ENCODE results near the gene IGSF3. TPM values are rescaled to one million over a fixed set of nuclear protein-coding genes. Genes with fewer than 3 reads are reported as not detected.

Gene IGSF3
- total and polyA plus RNA-seq, 2 donors from 2014 or later, result 12.0 to 38.8 TPM

DNA sequence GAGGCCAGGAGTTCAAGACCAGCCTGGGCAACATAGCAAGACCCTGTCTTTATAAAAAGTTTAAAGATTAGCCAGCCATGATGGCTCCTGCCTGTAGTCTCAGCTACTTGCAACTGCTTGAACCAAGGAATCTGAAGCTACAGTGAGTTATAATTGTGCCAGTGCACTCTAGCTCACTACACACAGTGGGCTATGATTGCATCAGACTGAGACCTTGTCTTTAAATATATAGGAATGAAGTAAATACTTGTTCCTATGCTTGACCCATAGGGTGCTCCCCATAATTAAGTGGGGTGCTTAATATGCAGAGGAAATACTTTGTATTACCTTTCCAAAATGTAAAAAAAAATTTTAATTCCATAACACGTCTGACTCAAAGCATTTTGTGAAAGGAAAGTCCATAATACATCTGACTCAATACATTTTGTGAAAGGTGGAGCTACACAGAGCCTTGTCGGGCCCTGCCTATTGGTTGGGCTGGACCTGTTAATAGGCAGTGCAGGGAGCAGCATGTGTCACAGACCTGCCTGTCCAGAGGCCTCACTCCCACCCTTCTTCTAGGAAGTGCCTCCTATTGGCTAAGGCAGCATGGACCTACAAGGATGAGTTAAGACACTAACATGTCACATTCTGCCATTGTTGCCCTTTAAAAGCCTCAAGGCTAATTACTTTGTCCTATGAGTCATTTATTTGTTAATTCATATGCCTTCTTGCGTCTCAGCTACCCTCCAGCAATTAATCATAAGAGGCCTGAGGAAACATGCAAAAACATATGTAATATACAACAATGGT is 130.3 kb downstream of the IGSF3 start:
- intact Hi-C loops (cut with DNase I), result no loop called here
- TF ChIP-seq, protein P1, sequence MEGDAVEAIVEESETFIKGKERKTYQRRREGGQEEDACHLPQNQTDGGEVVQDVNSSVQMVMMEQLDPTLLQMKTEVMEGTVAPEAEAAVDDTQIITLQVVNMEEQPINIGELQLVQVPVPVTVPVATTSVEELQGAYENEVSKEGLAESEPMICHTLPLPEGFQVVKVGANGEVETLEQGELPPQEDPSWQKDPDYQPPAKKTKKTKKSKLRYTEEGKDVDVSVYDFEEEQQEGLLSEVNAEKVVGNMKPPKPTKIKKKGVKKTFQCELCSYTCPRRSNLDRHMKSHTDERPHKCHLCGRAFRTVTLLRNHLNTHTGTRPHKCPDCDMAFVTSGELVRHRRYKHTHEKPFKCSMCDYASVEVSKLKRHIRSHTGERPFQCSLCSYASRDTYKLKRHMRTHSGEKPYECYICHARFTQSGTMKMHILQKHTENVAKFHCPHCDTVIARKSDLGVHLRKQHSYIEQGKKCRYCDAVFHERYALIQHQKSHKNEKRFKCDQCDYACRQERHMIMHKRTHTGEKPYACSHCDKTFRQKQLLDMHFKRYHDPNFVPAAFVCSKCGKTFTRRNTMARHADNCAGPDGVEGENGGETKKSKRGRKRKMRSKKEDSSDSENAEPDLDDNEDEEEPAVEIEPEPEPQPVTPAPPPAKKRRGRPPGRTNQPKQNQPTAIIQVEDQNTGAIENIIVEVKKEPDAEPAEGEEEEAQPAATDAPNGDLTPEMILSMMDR (IDR thresholded peaks at IDR 0.05; ENCODE audit: borderline replicate concordance, extremely low read depth, insufficient read depth), result no peak
- Histone ChIP-seq H3K9ac (ENCODE audit: low read length in 3 of 3) (no peak overlapping the region), H3K4me3 (ENCODE audit: low read length in 3 of 3) (no peak overlapping the region), H3K27ac (ENCODE audit: low read depth in 2 of 2, low read length in 2 of 2) (no peak overlapping the region), H3K4me1 (ENCODE audit: control insufficient read depth in 2 of 3, insufficient read depth in 2 of 3, low read depth in 1 of 3, low read length in 3 of 3) (no peaks in the 10 kb centered on the region), H3K9me3 (ENCODE audit: control insufficient read depth in 2 of 3, insufficient read depth in 1 of 3, low read length in 3 of 3) (no peaks in the 10 kb centered on the region), H3K27me3 (ENCODE audit: control insufficient read depth, insufficient read depth, low read length) (no peaks in the 10 kb centered on the region), H3K36me3 (ENCODE audit: control insufficient read depth in 2 of 3, insufficient read depth in 3 of 3, low read length in 3 of 3) (peaks cover 0 to 4% (median 0%) of the 10 kb centered on the region in 3 donors)
- FAIRE-seq (no peak), DNase-seq (no peak)

DNA sequence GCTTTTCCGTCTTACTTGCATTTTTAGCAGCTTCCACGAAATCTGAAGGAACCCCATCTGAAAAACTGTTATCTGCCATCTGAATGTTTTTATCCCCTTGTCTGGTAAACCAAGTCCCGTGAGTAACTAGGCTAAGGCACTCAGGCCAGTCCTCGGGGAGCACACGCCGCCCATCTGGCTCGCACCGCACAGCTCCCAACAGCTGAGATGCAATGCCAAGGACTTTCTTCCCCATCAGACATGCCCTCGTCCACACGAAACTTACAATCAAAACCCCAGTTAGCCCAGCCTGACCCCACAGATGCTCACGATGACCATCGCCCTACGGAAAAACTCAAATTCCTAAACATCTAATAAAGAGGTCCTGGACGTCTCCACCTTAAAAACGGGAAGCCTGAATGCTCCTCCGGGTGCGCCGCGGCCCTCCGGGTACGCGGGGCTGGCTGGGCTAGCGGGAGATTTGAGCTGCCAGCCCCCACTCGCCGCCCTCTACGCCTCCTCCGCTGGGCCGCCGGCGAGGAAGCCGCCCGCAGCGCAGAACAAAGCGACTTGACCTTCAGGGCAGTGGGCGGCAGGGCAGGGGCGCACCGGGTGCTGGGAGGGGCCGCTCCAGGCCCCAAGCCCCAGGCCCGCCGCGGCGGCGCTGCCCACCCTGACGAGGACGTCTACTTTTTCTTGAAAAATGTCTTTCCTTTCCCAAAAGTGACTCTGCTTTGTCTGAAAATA is 133.4 kb downstream of the IGSF3 start:
- peak in 2 of 5 donors; percentile 13 to 20 for DNase-seq
- H3K27me3 ChIP-seq (ENCODE audit: control insufficient read depth, insufficient read depth, low read length), result no peaks in the 10 kb centered on the region
- H3K4me1 ChIP-seq (ENCODE audit: control insufficient read depth in 2 of 3, insufficient read depth in 2 of 3, low read depth in 1 of 3, low read length in 3 of 3), result no peaks in the 10 kb centered on the region
- H3K4me3 ChIP-seq (ENCODE audit: low read length in 3 of 3), result no peak overlapping the region
- H3K9me3 ChIP-seq (ENCODE audit: control insufficient read depth in 2 of 3, insufficient read depth in 1 of 3, low read length in 3 of 3), result no peaks in the 10 kb centered on the region
- no peak overlapping the region for H3K9ac ChIP-seq (ENCODE audit: low read length in 3 of 3)
- H3K36me3 ChIP-seq (ENCODE audit: control insufficient read depth in 2 of 3, insufficient read depth in 3 of 3, low read length in 3 of 3), result peaks cover 0 to 6% (median 0%) of the 10 kb centered on the region in 3 donors
- FAIRE-seq, result no peak
- no peak overlapping the region for H3K27ac ChIP-seq (ENCODE audit: low read depth in 2 of 2, low read length in 2 of 2)
- intact Hi-C loops (cut with DNase I), result no loop called here
- TF ChIP-seq, protein P1 (IDR thresholded peaks at IDR 0.05; ENCODE audit: borderline replicate concordance, extremely low read depth, insufficient read depth), result no peak

GRCh38 chr1:116533429-116533820 is 134.1 kb downstream of the IGSF3 start:
- Histone ChIP-seq H3K4me1 (ENCODE audit: control insufficient read depth in 2 of 3, insufficient read depth in 2 of 3, low read depth in 1 of 3, low read length in 3 of 3) (no peaks in the 10 kb centered on the region), H3K4me3 (ENCODE audit: low read length in 3 of 3) (no peak overlapping the region), H3K27me3 (ENCODE audit: control insufficient read depth, insufficient read depth, low read length) (no peaks in the 10 kb centered on the region), H3K9me3 (ENCODE audit: control insufficient read depth in 2 of 3, insufficient read depth in 1 of 3, low read length in 3 of 3) (no peaks in the 10 kb centered on the region), H3K9ac (ENCODE audit: low read length in 3 of 3) (no peak overlapping the region), H3K27ac (ENCODE audit: low read depth in 2 of 2, low read length in 2 of 2) (no peak overlapping the region), H3K36me3 (ENCODE audit: control insufficient read depth in 2 of 3, insufficient read depth in 3 of 3, low read length in 3 of 3) (peaks cover 0 to 6% (median 0%) of the 10 kb centered on the region in 3 donors)
- DNase-seq (no peak), FAIRE-seq (no peak)
- intact Hi-C loops (cut with DNase I), result no loop called here
- TF ChIP-seq, protein P1 (IDR thresholded peaks at IDR 0.05; ENCODE audit: borderline replicate concordance, extremely low read depth, insufficient read depth), result no peak

Measured in kidney (tissue), 14 donors.